Measurements from ENCODE around the gene CDKL5.

Gene CDKL5

DNA sequence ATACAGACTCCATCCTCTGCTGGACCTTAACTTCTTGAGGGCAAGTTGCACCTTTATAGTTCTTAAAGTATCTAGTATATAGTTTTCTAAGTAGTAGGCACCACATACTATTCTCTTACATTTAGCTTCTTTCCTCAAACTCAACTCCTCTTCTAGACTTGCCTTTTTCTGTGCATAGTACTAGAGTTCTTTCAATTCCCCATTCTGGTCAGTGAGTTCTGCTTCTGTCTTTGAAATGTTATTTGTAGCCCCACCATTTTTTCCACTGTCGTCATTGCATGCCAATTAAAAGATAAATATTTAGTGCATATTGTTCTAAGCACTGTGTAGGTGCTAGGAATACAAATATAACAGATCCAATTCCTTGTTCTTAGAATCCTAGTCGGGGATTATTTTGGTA, 31.6 kb downstream of the CDKL5 start:
- no peak for DNase-seq (ENCODE audit: low read depth)

DNA sequence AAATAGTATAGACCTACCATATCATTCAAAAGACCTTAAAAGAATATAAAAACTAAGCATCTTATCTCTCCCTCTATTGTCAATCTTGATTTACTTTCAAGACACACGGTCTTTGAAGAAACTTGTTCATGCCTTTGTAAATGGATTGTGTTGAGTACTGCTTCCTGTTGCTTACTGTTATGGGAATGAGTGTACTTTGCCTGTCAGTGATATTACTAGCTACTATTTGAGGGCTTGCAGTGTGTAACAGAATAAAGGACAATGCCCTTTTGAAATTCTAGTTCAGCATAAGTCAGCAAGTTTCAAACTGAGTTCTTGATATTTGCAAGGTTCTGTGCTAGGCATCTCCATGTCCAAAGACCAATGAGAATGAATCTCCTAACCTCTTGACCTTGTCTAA, 36.0 kb downstream of the CDKL5 start:
- no peak for DNase-seq (ENCODE audit: low read depth)

DNA sequence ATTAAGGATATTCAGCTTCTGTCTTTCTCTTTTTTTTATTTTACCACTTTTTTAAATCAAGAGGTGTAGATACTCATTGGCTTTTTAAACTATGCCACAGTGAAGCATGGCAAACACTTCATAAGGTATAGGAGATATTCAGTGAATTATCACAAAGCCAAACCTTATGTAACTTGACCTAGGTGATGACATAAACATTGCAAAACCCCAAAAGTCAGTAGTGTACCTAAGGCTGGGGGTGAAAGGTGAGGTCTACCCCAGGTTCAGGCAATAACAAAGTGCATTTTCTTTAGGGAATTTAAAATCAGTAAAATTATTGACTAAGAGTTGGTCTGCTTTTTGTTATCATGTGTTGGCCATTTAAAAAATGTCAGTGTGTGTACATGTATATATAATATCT, 39.1 kb downstream of the CDKL5 start:
- no peak for DNase-seq (ENCODE audit: low read depth)

DNA sequence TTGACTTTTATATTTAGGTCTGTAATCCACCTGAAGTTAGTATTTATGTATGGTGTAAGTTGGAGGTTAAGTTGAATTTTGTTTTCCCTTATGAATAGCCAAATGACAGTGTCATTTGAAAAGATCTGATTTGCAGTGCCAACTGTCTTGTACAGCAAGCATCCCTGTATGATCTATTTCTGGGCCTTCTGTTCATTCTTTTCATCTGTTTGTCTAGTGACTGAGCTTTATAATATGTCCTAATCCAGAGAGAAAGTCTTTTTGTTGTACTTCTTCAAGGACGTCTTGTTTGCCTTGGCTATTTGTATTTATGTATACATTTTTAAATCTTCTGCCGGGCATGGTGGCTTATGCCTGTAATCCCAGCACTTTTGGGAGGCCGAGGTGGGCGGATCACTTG, 39.6 kb downstream of the CDKL5 start:
- no peak for DNase-seq (ENCODE audit: low read depth)

DNA sequence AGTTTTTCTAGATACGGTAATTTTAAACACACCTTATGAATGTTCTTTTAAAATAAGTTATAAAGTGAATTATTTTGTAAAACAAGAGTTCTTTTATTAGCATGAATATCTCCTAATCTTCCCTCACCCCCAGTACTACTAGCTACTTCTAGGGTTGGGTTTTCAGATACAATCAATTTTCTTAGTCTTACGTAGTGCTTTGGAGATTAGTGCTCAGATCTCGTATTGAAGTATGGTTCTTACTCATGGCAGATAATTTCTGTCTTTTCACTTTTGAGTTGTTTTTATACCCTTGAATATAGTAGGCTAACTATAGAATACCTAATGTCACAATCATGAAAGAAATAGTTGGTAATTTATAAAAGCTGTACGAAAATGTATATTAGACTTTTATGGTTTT, 43.2 kb downstream of the CDKL5 start:
- DNase-seq (ENCODE audit: low read depth): no peak

DNA sequence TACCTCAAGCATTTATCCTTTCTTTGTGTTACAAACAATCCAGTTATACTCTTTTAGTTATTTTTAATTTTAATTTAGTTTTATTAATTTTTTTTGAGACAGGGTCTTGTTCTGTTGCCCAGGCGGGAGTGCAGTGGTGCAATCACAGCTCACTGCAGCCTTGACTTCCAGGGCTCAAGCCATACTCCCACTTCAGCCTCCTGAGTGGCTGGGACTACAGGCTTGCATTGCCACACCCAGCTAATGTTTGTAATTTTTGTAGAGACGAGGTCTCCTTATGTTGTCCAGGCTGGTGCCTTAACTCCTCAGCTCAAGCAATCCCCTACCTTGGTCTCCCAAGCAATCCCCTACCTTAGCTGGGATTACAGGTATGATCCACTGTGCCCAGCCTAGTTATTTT, 45.9 kb downstream of the CDKL5 start:
- DNase-seq (ENCODE audit: low read depth): no peak

DNA sequence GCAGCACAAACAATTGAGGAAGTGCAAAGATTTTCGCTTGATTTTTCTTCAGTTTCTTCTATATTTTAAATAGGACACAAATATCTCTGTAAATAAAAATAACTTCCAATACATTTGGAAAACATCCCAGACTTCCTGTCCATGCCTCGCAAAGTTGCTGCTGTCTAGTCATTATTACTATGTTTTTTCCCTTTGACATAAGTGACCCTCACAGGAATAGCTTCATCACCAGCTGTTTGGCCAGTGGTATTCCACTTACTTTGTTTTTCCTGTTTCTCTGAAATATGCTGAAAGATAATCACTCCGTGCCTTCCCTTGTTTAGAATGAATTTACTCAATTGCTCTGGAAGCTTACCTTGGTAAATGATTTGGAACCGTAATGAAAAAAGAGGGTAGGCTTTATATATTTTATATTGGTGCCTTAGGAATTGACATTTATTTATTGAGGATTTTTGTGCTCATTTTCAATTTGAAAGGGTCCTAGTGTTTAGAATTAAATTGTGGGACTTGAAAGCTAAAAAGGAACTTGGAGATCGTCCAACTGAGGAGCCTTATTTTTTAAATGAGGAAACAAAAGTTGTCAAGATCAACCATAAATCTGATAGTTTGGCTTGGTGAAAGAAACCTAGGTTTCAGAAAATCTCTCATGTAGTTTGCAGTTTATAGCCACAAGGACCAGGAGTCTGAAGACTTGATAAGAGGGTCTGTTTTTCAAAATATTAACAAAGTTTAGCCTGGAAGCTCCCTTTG, 65.6 kb downstream of the CDKL5 start:
- no peak for DNase-seq (ENCODE audit: low read depth)

DNA sequence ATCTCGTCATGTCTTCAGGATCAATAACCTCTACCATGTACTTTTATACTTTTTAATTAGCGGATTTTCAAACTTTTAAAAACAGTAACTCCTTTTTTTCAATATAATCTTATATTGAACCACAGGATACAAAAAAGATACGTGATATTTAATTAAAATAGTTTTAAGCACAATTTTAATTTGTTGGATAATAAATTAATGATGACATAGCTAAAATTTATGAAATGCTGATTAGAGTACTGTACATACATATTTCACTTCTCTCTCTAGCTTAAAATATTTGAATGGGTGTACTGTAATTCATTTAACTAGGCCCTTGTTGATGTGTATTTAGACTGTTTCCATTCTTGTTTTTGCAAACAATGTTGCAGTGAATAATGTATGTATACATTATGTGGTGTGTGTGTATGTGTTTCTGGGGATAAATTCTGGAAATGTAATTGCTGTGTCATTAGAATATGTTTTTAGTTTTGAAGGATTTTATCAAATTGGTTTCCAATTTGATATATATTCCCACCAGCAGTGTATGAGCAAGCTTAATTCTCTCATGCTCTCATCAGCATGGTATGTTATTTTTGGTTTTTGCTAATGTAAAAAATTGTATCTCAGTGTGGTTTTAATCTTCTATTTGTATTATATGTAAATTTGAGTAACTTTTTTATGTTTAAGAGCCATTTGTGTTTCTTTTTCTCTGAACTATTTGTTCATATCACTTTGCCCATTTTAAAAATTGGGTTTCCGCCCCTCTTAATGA, 66.4 kb downstream of the CDKL5 start:
- DNase-seq (ENCODE audit: low read depth): no peak

DNA sequence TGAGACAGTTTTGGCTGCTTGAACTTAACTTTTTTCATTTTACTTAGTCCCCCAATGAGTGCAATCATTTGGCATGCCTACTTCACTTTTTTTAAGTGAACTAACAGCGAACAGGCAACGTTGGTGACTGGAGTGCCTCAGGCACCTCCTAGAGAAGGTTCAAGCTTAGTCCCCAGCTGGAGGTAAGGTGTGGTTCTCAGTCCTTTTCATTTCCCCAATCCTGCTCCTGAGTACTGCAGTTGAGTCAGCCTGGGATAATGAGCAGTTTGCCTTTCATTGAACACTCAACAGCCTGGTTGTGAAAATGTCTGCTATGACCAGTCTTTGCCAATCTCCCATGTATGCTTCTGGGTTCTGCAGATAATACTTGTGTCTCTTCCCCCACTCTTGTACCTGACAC, 109.5 kb downstream of the CDKL5 start:
- no peak for DNase-seq (ENCODE audit: low read depth)

DNA sequence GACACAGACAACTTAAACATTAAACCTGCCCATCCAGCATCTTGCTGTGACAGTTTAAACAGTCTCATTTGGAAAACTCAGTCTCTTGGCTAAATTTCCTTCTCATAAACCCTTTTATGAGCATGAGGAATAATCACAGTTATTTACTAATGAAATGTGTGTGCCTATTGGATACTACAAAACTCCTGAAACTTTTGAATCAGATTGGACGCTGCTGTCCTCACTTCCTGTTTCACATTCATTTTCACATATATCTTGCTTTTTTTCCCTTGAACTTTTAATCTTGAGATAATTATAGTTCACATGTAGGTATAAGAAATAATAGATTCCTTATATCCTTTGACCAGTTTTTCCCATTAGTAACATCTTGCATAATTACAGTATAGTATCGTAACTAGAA, 111.7 kb downstream of the CDKL5 start:
- DNase-seq (ENCODE audit: low read depth): no peak

DNA sequence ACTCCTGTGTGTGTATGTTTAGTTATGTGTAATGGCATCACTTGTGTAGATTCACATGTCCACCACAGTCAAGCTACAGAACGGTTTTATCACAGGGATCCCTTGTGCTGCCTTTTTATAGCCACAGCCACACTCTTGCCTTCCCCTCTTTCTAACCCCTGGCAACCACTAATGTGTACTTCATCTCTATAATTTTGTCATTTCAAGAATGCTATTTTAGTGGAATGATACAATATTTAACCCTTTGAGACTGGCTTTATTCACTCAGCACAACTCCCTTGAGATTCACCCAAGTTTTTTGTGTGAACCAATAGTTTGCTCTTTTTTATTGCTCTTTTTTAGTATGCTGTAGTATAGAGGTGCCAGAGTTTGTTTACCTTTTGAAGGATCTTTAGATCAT, 112.1 kb downstream of the CDKL5 start:
- DNase-seq (ENCODE audit: low read depth): no peak

DNA sequence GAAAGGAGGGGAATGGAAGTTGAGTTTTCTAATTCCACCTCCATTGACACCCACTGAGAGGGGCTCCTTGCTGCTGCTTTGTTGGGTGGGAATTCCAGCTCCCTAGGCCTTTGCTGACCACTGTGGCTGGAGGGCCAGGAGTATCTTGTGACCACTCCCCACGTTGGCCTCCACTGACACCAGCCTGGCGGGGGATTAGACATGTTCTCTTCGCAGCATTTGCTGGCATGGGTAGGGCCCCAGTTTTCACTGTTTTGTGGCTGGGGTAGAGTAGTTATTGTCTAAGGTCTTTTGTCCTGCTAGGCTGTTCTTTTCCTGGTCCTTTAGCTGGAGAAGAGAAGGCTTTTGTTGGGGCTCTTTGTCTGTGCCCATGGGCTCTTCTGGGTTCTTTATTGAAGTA, 116.7 kb downstream of the CDKL5 start:
- no peak for DNase-seq (ENCODE audit: low read depth)

DNA sequence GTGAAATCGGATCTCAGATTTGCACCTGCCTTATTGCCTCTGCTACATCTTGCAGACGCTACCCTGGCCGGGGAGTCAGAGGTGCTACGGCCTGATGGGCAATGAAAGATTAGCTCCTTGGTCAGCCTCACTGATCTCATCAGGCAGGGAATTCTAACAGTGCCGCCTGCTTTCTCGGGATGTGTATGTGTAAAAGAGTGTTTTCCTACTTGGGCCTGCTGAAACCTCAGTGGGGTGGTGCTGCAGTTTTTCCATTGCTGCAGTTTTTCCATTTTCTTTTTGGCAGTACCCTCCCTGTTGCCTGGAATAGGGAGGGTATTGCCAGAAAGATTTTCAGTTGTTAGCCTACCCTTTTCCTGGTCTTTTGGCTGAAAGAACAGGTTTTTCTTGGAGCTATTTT, 117.5 kb downstream of the CDKL5 start:
- DNase-seq (ENCODE audit: low read depth): no peak

DNA sequence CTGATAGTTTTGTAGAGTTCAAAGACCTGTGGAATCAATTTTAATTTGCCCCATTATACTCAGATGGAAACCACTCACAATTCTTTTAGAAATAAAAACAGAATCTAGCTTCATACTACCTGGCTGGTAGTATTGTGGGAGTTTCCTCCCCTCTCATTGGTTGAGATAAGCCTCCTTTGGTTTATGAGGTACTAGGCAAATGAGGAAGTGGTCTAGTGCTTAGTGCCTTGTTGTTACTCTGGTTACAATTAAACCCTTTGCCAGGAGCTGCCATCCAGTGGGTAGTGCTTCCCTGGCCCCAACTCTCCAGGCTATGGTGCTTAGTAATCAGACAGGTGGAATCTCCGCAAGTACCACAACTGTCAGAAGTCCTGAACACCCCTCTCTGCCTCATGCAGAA, 118.3 kb downstream of the CDKL5 start:
- no peak for DNase-seq (ENCODE audit: low read depth)

DNA sequence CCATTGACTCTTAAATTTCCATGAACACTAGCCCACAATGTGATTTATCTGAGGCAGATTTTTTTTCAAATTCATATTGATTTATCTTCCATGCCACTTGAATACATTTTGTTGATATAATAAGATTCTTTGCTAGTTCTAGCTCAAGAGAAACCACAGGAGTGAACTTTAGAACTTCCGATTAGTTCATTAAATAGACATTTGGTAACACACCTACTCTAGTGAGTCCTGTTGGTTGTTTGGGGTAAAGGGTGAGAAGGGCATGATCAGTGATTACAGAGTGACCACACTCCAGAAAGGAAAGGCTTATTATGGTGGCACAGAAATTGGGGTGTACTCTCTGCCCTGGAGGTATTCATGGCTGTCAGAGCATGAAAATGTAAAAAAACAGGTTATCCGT, 120.4 kb downstream of the CDKL5 start:
- DNase-seq (ENCODE audit: low read depth): no peak

DNA sequence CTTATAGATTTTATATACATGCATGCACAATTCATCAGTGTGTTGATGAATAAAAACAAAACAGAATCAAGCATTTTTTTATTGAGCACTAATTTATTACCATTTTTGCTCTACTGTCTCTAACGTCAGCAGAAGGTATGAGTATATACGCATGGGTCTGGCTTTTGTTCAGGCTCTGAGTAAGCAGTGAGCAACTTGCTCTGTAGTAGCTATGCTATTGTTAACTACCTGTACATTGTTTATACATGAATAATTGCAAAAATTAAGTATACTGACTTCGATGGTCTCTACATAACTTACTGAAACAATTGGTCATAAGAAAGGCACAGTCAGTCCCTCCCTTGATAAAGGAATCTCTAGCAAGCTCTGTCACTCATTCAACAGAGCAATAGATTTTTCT, 123.6 kb downstream of the CDKL5 start:
- no peak for DNase-seq (ENCODE audit: low read depth)

DNA sequence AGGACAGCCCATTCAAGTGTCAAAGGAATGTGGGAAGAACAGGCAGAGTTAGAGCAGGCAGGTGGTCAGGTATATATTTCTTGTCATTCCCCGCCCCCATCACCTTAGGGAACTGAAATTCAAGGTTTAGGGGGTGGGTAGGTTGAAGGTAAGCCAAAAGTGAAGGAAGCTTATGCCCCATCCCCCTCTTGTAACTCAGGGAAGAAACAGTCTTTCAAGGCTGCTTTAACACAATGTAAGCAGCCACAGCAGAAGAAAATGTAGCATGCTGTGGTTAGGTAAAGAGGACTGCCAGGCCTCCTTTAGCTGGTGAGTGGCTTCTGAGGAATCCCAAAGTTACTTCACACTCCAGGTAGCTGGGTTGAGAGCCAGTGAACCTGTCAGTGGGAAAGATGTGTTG, 124.2 kb downstream of the CDKL5 start:
- DNase-seq (ENCODE audit: low read depth): no peak

DNA sequence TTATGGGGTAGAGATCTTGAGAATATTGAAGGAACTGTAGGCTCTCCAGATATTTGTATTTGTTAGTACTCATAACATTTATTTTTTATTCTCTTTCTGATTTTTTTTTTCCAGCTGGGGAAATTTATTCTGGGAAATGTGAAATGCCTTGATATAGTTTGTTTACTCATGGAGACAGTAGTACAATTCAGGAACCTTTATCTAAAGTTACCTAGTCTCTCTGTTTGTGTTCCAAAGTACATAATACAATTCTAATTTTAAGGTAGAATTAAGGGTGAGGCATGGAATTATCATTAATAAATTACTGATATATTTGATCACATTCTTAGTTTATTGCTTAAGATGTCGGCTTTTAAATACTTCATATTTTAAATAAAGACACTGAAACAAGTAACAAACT, 132.5 kb downstream of the CDKL5 start:
- DNase-seq (ENCODE audit: low read depth): no peak

DNA sequence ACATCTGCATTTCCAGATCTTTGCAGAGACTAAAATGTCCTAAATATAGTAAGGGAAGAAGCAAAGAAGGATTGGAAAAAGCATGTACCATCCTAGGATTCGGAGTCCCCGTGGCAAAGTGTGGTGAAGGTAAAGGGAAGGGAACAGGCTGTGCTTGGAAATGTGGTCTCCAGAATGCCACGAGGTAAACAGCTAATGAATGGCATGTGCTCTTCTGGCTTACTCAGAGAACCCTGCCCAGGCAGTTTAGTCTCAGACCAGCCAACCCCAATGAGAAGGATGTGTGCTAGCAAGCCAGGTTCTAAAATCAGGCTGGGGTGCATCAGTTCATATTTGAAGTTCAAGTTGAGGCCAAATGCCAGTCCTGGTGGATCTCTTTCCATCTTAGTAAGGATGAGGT, 133.4 kb downstream of the CDKL5 start:
- DNase-seq (ENCODE audit: low read depth): no peak

DNA sequence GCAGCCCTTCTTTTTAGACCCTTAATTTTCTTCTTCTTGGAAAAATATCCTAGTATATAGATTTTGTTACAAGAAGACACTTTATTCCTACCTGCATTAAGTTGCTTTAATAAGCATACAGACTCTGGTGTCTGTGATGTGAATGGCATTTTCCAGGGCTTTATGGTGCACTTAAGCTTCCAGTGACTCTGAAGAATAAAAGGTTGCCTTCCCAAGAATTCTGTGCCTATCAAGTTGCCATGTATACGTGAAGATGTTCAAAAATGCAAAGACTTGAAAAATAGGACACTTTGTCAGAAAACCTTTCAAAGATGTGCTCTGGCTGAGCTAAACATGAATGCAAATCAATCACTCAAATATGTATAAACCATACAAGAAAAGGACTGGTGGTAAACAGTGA, 135.6 kb downstream of the CDKL5 start:
- no peak for DNase-seq (ENCODE audit: low read depth)

DNA sequence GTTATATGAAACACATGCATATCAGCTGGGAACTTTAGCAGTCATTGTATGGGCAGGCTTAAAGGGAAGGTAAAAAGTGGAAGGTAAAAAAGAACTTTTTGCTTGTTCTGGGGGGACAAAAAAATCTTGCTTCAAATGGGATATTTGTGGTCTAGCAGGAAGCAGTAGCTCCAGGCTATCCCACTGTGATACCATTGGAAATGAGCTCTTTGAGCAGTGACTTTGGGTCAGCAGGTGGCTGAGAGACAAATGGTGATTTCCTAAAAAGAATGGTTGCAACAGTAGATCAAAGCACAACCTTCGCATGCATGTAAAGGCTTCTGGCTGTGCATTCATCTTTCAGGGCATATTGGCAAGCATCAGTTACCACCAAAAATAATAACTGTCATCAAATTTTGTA, 140.3 kb downstream of the CDKL5 start:
- DNase-seq (ENCODE audit: low read depth): no peak

DNA sequence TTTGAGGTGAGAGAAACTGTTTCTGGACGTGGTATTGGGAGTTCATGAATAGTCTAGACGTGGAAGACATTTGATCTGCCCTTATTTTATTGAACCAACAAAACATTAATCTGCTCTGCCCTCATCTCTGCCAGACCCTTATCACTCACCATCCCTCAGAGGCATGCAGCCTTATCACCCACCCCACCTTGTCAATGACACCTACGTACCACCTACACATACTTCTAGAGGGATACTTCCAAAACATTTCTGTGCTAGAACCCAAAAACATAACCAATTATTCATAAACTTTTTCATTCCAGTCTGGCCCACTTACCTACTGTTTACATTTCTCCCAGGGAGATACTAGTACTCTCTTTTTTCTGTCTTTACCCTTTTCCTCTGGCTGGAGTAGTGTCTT, 141.3 kb downstream of the CDKL5 start:
- DNase-seq (ENCODE audit: low read depth): no peak

DNA sequence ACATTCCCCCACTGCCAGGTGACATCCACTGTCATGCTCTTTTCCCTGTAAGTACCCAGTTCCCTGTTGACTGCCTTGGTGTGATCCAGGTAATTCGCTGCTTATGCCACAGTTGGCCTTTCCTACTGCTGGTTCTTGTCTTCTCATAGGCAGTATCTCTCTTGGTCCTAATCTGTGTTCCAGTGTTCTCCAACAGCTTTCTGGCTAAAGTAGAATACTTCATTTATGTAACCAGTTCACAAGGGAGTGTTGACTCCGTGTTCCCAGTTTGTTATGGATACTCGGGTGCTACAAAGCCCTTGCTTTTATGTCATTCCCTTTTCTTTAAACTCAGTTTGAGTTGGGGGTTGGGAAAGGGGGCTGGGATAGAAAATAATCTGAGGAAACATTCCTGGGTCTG, 148.1 kb downstream of the CDKL5 start:
- DNase-seq (ENCODE audit: low read depth): no peak

DNA sequence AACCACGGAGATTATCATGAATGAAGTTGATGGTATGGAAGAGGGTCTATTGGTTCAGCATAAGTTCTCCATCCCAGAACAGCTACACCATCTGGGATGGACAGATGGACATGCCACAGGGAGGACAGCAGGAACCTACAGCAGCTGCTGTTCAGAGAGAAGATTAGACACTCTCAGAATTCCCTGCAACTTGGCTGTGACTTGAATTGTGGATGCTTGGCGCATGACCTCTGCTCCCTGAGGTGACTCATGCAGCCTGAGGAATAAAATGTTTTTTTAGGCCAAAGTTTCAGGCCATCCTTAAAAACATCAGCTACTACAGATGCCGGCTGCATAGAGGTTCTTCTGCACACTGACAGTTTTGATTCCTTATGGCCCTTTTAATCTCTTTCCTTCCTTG, 149.2 kb downstream of the CDKL5 start:
- no peak for DNase-seq (ENCODE audit: low read depth)
